Testis (tissue), 2 donors: Measurements from ENCODE around the gene S100A5.

Source experiments
- POLR2A ChIP-seq: fragments of 450-650 bp; IDR thresholded peaks from one replicate; pipeline ENCODE4 v1.6.1; 2017; ENCODE audit warnings: antibody characterized with exemption, mild to moderate bottlenecking, moderate library complexity
- TF ChIP-seq, protein P1 (sequence below), 3 experiments: fragments of 450-650 bp in 2 of 3; fragments of 200-600 bp in 1 of 3; sonication (generic) in 1 of 3; IDR thresholded peaks; one replicate each; pipeline ENCODE4 v1.5.1; 2016 to 2019; ENCODE audit warnings: antibody characterized with exemption in 3 of 3, mild to moderate bottlenecking in 2 of 3, moderate library complexity in 1 of 3

DNA sequence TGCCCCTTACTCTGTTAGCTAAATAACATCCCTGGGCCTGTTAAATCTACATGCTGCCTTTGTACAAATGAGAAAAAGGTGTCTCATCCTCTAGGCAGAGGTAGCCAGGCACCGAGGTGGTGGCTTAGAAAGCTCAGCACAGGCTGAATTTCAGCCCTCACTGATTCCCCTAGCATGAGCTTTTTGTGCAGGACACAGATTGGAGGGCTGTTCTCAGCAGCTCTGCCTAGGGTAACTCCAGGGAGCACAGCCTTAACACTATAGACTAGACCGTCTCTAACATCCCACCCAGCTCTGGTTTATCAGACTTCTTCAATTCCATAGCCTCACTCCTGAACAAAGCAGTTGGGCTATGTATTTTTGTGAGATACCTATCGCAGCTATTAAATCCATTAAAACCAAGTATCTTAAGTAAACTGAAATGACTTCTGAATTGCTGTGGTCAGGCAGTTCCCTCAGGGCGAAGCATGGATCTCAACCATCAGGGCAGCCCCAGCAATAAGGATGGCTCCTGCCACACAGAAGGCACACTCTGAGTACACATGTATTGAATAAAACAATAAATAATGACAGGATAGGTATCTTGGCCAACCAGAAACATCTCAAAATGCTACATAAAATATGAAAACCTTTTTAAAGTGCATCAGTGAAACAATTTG is 19.8 kb downstream of the S100A5 start:
- TF ChIP-seq, protein P1, sequence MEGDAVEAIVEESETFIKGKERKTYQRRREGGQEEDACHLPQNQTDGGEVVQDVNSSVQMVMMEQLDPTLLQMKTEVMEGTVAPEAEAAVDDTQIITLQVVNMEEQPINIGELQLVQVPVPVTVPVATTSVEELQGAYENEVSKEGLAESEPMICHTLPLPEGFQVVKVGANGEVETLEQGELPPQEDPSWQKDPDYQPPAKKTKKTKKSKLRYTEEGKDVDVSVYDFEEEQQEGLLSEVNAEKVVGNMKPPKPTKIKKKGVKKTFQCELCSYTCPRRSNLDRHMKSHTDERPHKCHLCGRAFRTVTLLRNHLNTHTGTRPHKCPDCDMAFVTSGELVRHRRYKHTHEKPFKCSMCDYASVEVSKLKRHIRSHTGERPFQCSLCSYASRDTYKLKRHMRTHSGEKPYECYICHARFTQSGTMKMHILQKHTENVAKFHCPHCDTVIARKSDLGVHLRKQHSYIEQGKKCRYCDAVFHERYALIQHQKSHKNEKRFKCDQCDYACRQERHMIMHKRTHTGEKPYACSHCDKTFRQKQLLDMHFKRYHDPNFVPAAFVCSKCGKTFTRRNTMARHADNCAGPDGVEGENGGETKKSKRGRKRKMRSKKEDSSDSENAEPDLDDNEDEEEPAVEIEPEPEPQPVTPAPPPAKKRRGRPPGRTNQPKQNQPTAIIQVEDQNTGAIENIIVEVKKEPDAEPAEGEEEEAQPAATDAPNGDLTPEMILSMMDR (IDR thresholded peaks at IDR 0.05): no peak
- TF ChIP-seq POLR2A: no peak
